Muscle layer of colon (tissue), 2 donors: Measurements from ENCODE around the gene S100Z.
"Not testable (repeated sequence)": the region's sequence is repeated elsewhere in the genome, so short reads cannot be mapped to it uniquely, and the experiment has no call there.

Experiments used
- H3K27ac ChIP-seq: one replicate; pipeline ENCODE4 v1.7.0; 2013; ENCODE audit warnings: low read depth, mild to moderate bottlenecking, low read length, moderate library complexity
- H3K27me3 ChIP-seq, 2 donors: one replicate each; pipeline ENCODE4 v1.7.0; 2013; ENCODE audit warnings: low read length in 2 of 2, mild to moderate bottlenecking in 2 of 2; ENCODE audit not compliant: insufficient read depth in 2 of 2, control insufficient read depth in 1 of 2
- H3K36me3 ChIP-seq: one replicate; pipeline ENCODE4 v1.7.0; 2013; ENCODE audit warnings: mild to moderate bottlenecking, low read length; ENCODE audit not compliant: insufficient read depth
- H3K4me1 ChIP-seq: one replicate; pipeline ENCODE4 v1.7.0; 2013; ENCODE audit warnings: mild to moderate bottlenecking, low read length; ENCODE audit not compliant: insufficient read depth
- H3K4me3 ChIP-seq, 2 donors: one replicate each; pipeline ENCODE4 v1.7.0; 2013; ENCODE audit warnings: low read length in 2 of 2, low read depth in 1 of 2, mild to moderate bottlenecking in 1 of 2, moderate library complexity in 1 of 2
- H3K9ac ChIP-seq: one replicate; pipeline ENCODE4 v1.7.0; 2013; ENCODE audit warnings: low read length
- H3K9me3 ChIP-seq: one replicate; pipeline ENCODE4 v1.7.0; 2013; ENCODE audit warnings: mild to moderate bottlenecking, low read length
- donor health status: abdominal sarcoma.
- donor health status: Adenocarcinoma of cecum.

The S100Z gene

DNA sequence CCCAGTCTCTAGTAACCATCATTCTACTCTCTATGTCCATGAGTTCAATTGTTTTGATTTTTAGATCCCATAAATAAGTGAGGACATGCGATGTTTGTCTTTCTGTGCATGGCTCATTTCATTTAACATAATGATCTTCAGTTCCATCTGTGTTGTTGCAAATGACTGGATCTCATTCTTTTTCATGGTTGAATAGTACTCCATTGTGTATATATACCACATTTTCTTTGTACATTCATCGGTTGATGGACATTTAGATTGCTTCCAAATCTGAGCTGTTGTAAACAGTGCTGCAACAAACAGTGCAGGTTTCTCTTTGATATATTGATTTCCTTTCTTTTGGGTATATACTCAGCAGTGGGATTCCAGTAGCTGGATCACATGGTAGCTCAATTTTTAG lies 46.4 kb downstream of the S100Z start:
- Histone ChIP-seq H3K9ac (no peak overlapping the region), H3K9me3 (peaks cover 6% of the 10 kb centered on the region), H3K4me1 (no peaks in the 10 kb centered on the region), H3K36me3 (no peaks in the 10 kb centered on the region), H3K27ac (no peak overlapping the region), H3K4me3 (no peak overlapping the region), H3K27me3 (no peaks in the 10 kb centered on the region)

DNA sequence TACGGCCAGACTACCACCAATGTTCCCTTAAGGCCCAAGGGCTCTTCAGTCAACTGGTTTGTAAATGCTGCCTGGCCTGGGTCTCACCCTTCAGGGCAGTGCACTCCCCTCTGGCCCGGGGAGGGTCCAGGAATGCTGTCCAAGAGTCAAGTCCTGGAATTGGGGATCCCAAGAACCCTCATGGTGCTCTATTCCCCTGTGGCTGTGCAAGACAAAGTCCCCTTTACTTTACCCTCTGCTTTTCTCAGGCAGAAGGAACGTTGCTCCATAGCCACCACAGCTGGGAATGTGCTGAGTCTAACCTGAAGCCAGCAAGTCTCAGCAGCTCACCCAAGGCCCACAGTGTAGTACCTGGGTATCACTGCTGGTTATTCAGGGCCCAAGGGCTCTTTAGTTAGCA lies 51.7 kb downstream of the S100Z start:
- no peak overlapping the region for H3K9ac ChIP-seq
- no peaks in the 10 kb centered on the region for H3K36me3 ChIP-seq
- H3K4me1 ChIP-seq: no peaks in the 10 kb centered on the region
- peaks cover 9% of the 10 kb centered on the region for H3K9me3 ChIP-seq
- no peak overlapping the region for H3K4me3 ChIP-seq
- no peak overlapping the region for H3K27ac ChIP-seq
- H3K27me3 ChIP-seq: no peaks in the 10 kb centered on the region

DNA sequence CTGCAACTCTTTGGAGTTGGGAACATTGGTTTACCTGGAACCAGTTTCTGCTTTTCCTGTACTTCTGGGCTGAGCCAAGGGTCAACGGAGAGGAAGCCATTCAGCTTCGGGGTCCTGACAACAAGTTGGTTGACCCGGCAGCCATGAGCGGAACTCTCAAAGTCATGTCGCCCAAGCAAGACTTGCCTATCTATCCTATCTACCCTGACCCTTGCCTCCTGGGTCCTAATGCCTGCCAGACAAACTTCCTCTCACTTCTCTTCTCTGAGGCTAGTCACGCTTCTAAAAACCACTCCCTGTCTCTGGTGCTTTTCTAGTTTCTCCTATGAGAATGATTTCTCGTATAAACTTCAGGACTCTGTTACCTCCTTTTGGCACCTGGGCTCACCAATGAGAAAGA lies 58.4 kb downstream of the S100Z start:
- H3K27ac ChIP-seq: no peak overlapping the region
- H3K9ac ChIP-seq: no peak overlapping the region
- H3K27me3 ChIP-seq: no peaks in the 10 kb centered on the region
- no peaks in the 10 kb centered on the region for H3K4me1 ChIP-seq
- H3K9me3 ChIP-seq: no peaks in the 10 kb centered on the region
- H3K36me3 ChIP-seq: no peaks in the 10 kb centered on the region
- H3K4me3 ChIP-seq: no peak overlapping the region

DNA sequence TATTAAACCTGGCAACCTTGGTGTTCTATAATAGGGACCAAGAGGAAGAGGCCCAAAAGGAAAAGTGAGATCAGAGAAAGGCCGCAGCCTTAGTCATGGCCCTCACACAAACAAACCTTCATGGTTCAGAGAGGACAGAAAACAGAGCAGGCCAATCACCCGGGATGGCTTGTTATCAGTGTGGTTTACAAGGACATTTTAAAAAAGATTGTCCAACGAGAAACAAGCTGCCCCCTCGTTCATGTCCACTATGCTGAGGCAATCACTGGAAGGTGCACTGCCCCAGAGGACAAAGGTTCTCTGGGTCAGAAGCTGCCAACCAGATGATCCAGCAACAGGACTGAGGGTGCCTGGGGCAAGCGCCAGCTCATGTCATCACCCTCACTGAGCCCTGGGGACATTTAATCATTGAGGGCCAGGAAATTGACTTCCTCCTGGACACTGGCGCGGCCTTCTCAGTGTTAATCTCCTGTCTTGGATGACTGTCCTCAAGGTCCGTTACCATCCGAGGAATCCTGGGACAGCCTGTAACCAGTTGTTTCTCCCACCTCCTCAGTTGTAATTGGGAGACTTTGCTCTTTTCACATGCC lies 60.6 kb downstream of the S100Z start:
- not testable (repeated sequence) for H3K4me1 ChIP-seq, H3K36me3 ChIP-seq, H3K27me3 ChIP-seq, H3K9me3 ChIP-seq, H3K27ac ChIP-seq, H3K9ac ChIP-seq, H3K4me3 ChIP-seq

DNA sequence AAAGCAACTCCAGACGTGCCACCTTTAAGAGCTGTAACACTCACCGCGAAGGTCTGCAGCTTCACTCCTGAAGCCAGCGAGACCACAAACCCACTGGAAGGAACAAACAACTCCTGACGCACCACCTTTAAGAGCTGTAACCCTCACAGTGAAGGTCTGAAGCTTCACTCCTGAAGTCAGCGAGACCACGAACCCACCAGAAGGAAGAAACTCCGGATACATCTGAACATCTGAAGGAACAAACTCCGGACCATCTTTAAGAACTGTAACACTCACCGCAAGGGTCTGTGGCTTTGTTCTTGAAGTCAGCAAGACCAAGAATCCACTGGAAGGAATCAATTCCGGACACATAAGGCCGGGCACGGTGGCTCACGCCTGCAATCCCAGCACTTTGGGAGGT lies 64.9 kb downstream of the S100Z start:
- H3K27ac ChIP-seq, H3K9me3 ChIP-seq, H3K4me1 ChIP-seq, H3K27me3 ChIP-seq, H3K36me3 ChIP-seq, H3K9ac ChIP-seq, H3K4me3 ChIP-seq: not testable (repeated sequence)

DNA sequence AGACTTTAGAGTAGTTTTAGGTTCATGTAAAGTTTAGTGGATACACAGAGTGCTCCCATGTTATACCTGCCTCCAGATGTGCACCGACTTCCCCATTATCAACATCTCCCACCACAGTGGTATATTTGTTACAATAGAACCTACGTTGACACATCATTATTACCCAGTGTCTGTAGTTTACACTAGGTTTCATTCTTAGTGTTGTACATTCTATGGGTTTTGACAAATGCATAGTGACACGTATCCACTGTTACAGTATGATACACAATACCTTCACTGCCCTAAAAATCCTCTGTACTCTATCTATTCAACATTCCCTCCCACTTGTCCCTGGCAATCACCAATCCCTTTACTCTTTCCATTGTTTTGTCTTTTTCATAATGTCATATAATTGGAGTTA lies 68.7 kb downstream of the S100Z start:
- no peaks in the 10 kb centered on the region for H3K4me1 ChIP-seq
- H3K9me3 ChIP-seq: no peaks in the 10 kb centered on the region
- no peak overlapping the region for H3K27ac ChIP-seq
- H3K9ac ChIP-seq: no peak overlapping the region
- no peaks in the 10 kb centered on the region for H3K36me3 ChIP-seq
- H3K4me3 ChIP-seq: no peak overlapping the region
- H3K27me3 ChIP-seq: no peaks in the 10 kb centered on the region

DNA sequence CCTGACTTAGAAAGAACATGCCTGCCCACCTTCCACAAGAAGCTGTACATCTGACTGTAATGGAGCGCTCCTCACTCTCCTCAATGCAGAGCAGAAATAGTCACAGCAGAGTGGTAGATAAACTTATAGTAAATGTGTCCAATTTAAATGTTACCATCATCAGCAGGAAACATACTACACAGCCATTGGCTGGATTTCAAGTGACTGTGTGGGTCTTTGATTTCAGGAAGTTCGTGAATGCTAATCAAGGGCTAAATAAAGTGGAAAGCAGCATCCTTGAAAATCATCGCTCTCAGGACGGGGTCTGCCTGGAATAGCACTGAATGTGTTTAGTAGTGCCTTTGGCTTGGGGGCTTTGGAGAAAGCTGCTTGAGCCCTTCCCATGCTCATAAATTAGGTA lies 70.7 kb downstream of the S100Z start:
- Histone ChIP-seq H3K27ac (no peak overlapping the region), H3K27me3 (no peaks in the 10 kb centered on the region), H3K9me3 (no peaks in the 10 kb centered on the region), H3K9ac (no peak overlapping the region), H3K4me1 (no peaks in the 10 kb centered on the region), H3K4me3 (no peak overlapping the region), H3K36me3 (no peaks in the 10 kb centered on the region)

DNA sequence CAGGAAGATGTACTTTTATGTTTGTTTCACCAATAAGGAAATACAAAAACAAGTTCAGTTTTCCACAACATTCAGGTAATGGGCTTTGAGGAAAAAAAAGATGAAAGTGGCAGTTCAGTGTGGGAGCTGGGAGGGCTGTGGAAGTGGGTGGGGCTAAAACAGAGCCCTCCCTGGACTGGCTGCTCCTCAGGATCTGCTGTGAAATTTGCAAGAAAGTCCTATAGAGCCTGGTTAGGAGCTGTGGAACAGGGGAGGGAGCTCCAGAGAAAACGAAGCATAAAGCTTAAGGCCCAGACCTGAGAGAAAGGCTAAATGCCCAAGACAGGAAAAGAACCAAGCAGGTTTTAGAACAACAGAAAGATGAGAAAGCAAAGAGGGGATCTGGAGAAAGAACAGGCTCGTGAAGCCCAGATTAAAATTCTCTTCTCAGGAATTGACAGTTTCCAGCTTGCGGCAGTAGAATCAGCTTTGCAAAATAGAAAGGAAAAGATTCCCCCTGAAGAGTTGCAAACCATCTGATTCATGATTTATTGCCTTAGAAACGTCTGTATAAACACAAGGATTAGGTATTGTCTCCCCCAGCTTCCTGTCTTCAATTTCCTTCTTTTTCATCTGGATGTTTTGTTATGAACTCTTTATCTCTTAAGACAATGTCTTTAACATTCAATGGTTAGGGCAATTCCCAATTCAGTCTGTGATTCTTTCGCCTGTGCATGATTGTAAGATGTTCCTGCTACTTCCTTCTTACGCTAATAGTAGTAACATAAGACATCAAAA lies 76.7 kb downstream of the S100Z start:
- Histone ChIP-seq H3K9ac (no peak overlapping the region), H3K4me1 (no peaks in the 10 kb centered on the region), H3K4me3 (no peak overlapping the region), H3K36me3 (no peaks in the 10 kb centered on the region), H3K9me3 (no peaks in the 10 kb centered on the region), H3K27ac (no peak overlapping the region), H3K27me3 (no peaks in the 10 kb centered on the region)

DNA sequence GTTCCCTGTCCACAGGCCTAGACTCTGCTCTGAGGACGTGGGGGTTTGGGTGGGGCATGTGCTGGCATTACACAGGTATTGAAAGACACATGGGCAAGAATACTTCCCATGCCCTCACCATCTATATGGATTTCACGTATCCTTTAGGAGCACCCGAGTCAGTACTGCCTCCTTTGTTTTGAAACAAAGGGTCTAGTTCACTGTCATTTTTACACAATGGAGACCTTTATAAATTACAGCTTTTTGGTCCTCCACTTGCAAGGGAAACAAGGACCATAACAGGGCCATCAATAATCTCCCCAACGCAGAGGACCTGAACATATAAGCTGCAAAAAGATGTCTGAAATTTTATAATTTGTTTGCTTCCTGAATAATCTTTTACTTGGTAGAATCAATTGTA lies 78.1 kb downstream of the S100Z start:
- no peaks in the 10 kb centered on the region for H3K4me1 ChIP-seq
- no peak overlapping the region for H3K4me3 ChIP-seq
- H3K36me3 ChIP-seq: no peaks in the 10 kb centered on the region
- no peaks in the 10 kb centered on the region for H3K27me3 ChIP-seq
- H3K9ac ChIP-seq: no peak overlapping the region
- no peaks in the 10 kb centered on the region for H3K9me3 ChIP-seq
- H3K27ac ChIP-seq: no peak overlapping the region

DNA sequence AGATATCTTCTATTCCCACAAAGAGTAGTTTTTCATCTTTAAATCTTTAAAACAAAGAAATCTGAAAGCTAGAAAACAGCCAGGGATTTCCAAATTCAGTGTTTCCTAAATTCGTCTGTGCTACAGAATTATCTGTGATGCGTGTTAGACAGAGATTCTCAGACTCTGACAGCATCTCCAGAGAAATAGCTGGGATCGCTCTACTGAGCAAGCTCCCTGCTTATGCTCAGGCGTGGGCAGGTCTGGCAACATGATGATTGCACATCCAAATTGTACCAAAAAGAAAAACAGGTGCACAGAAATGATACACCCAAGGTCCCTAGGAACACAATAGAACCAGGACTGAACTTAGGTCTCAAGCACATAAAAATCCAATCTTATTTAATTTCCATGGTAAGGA lies 80.3 kb downstream of the S100Z start:
- Histone ChIP-seq H3K9ac (no peak overlapping the region), H3K36me3 (no peaks in the 10 kb centered on the region), H3K9me3 (no peaks in the 10 kb centered on the region), H3K4me3 (no peak overlapping the region), H3K27ac (no peak overlapping the region), H3K4me1 (no peaks in the 10 kb centered on the region), H3K27me3 (no peaks in the 10 kb centered on the region)

DNA sequence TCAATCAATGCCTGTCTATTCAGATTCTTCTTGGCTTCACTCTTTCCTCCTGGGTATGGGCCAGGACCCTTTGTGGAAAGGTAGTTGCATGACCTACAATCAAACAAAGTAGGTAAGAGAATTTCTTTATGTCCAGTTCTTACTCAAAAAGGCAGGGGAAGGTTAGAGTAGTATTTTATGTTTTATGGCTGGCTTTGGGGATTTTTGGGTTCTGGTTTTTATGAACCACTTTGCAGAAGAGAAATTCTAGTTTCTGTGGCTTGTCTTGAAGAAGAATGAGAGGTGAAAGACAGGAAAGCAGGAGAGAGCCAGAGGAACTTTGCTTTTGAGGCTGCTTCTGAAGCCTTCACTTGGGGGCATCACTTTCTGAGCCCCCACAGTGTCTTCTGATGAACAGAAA lies 88.4 kb downstream of the S100Z start:
- no peaks in the 10 kb centered on the region for H3K9me3 ChIP-seq
- H3K4me1 ChIP-seq: no peaks in the 10 kb centered on the region
- no peaks in the 10 kb centered on the region for H3K27me3 ChIP-seq
- H3K36me3 ChIP-seq: no peaks in the 10 kb centered on the region
- no peak overlapping the region for H3K4me3 ChIP-seq
- H3K27ac ChIP-seq: no peak overlapping the region
- no peak overlapping the region for H3K9ac ChIP-seq

DNA sequence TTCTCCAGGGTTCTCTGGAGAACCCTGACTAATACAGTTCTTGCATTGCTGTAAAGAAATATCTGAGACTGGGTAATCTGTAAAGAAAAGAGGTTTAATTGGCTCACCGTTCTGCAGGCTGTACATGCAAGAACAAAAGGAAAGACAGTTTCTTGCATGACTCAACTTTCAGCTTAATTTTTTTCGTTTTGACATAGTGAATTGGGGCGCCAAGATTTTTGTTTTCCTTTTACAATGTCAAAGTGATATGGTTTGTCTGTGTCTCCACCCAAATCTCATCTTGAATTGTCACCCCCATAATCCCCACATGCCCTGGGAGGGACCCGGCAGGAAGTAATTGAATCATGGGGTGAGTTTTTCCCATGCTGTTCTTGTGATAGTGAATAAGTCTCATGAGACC lies 91.2 kb downstream of the S100Z start:
- Histone ChIP-seq H3K27ac (no peak overlapping the region), H3K4me3 (no peak overlapping the region)

More for the DNA sequence above, 91.2 kb downstream of the S100Z start:
- Histone ChIP-seq H3K9me3 (no peaks in the 10 kb centered on the region), H3K9ac (no peak overlapping the region), H3K36me3 (no peaks in the 10 kb centered on the region), H3K4me1 (no peaks in the 10 kb centered on the region), H3K27me3 (no peaks in the 10 kb centered on the region)
